IMR-90 (cell line): Measurements from ENCODE around the gene OXNAD1. TPM values are rescaled to one million over a fixed set of nuclear protein-coding genes. Genes with fewer than 3 reads are reported as not detected.

ENCODE experiments used
- ATAC-seq: fragments of 200-7000 bp; cut with Tn5 transposase; 2 replicates; pipeline ENCODE4 v1.9.1; 2020; ENCODE audit warnings: low read depth, mild to moderate bottlenecking, moderate library complexity
- BruUV-seq: library from RNA; stranded (reverse); fragments of 400-500 nt; replicated peaks from 2 replicates; lab custom pipeline; 2021; lab: Mats Ljungman, UMichigan
- CTCF ChIA-PET: fragments of 300-600 bp; formaldehyde crosslinking; extraction: SDS; loops from one replicate; lab custom pipeline; 2021; ENCODE audit warnings: antibody characterized with exemption; lab: Yijun Ruan, JAX
- POLR2A ChIA-PET: fragments of 300-600 bp; sonication (Branson Sonifier 250); formaldehyde crosslinking; loops from one replicate; lab custom pipeline; 2022; ENCODE audit warnings: antibody characterized with exemption; ENCODE audit not compliant: unreplicated experiment; lab: Charles Lee
- DNase-seq: peaks from one replicate; pipeline ENCODE4 v3.0.0; 2013
- H2AFZ ChIP-seq: replicated peaks from 2 replicates; pipeline ENCODE3; 2013; ENCODE audit warnings: low read length, mild to moderate bottlenecking; ENCODE audit not compliant: poor library complexity
- H2AK5ac ChIP-seq: 2 replicates; pipeline ENCODE4 v1.6.1; 2013; ENCODE audit warnings: low read depth, low read length, inconsistent platforms
- H2AK9ac ChIP-seq: replicated peaks from 2 replicates; pipeline ENCODE3; 2013; ENCODE audit warnings: mild to moderate bottlenecking, low read depth, low read length, moderate library complexity; ENCODE audit not compliant: poor library complexity
- H2BK120ac ChIP-seq: 2 replicates; pipeline ENCODE4 v1.6.1; 2013; ENCODE audit warnings: low read depth, low read length, inconsistent platforms
- H2BK15ac ChIP-seq: 3 replicates; pipeline ENCODE4 v1.6.1; 2013; ENCODE audit warnings: low read depth, low read length, inconsistent platforms
- H2BK20ac ChIP-seq: 2 replicates; pipeline ENCODE4 v1.6.1; 2013; ENCODE audit warnings: low read depth, mild to moderate bottlenecking, inconsistent platforms, low read length, moderate library complexity
- H2BK5ac ChIP-seq: 2 replicates; pipeline ENCODE4 v1.6.1; 2013; ENCODE audit warnings: mild to moderate bottlenecking, low read depth, low read length, inconsistent platforms; ENCODE audit not compliant: poor library complexity, severe bottlenecking
- H3K14ac ChIP-seq: replicated peaks from 2 replicates; pipeline ENCODE4 v1.6.1; 2013; ENCODE audit warnings: low read depth, low read length, inconsistent platforms
- H3K18ac ChIP-seq: 2 replicates; pipeline ENCODE4 v1.6.1; 2013; ENCODE audit warnings: low read depth, low read length, control low read depth
- H3K23ac ChIP-seq: 2 replicates; pipeline ENCODE4 v1.6.1; 2013; ENCODE audit warnings: low read depth, low read length, inconsistent platforms
- H3K27ac ChIP-seq: 2 replicates; pipeline ENCODE4 v1.5.1; 2013; ENCODE audit warnings: mild to moderate bottlenecking, control low read depth, low read length; ENCODE audit not compliant: insufficient read depth
- H3K27me3 ChIP-seq: 2 replicates; pipeline ENCODE4 v1.6.1; 2013; ENCODE audit warnings: low read length; ENCODE audit not compliant: control insufficient read depth, insufficient read depth
- H3K36me3 ChIP-seq: 2 replicates; pipeline ENCODE4 v1.6.1; 2013; ENCODE audit warnings: low read length, mixed read lengths; ENCODE audit not compliant: control insufficient read depth, insufficient read depth
- H3K4ac ChIP-seq: 2 replicates; pipeline ENCODE4 v1.6.1; 2013; ENCODE audit warnings: low read depth, low read length, inconsistent platforms
- H3K4me1 ChIP-seq: 2 replicates; pipeline ENCODE4 v1.6.1; 2013; ENCODE audit warnings: low read length, mixed read lengths; ENCODE audit not compliant: control insufficient read depth, insufficient read depth
- H3K4me2 ChIP-seq: 2 replicates; pipeline ENCODE4 v1.6.1; 2013; ENCODE audit warnings: low read depth, mild to moderate bottlenecking, control low read depth, low read length, moderate library complexity
- H3K4me3 ChIP-seq: 2 replicates; pipeline ENCODE4 v1.5.1; 2013; ENCODE audit warnings: low read depth, mild to moderate bottlenecking, control low read depth, low read length, moderate library complexity; ENCODE audit not compliant: insufficient read depth
- H3K56ac ChIP-seq: 2 replicates; pipeline ENCODE4 v1.6.1; 2013; ENCODE audit warnings: low read length, inconsistent platforms; ENCODE audit not compliant: insufficient read depth; ENCODE audit errors: extremely low read depth
- H3K79me1 ChIP-seq, 2 experiments: 2 replicates each; pipeline ENCODE4 v1.6.1; 2013; ENCODE audit warnings: low read length in 2 of 2, inconsistent platforms in 1 of 2, low read depth in 1 of 2
- H3K9ac ChIP-seq: 2 replicates; pipeline ENCODE4 v1.6.1; 2013; ENCODE audit warnings: low read depth, low read length, control low read depth
- H3K9me1 ChIP-seq: 2 replicates; pipeline ENCODE4 v1.6.1; 2013; ENCODE audit warnings: low read length, inconsistent platforms; ENCODE audit not compliant: insufficient read depth
- H3K9me3 ChIP-seq: 2 replicates; pipeline ENCODE4 v1.6.1; 2013; ENCODE audit warnings: low read length; ENCODE audit not compliant: control insufficient read depth, insufficient read depth
- H4K20me1 ChIP-seq: 2 replicates; pipeline ENCODE4 v1.6.1; 2013; ENCODE audit warnings: low read length, inconsistent platforms; ENCODE audit not compliant: insufficient read depth
- H4K5ac ChIP-seq: 2 replicates; pipeline ENCODE4 v1.6.1; 2013; ENCODE audit warnings: mild to moderate bottlenecking, low read depth, low read length, control low read depth
- H4K8ac ChIP-seq, 2 experiments: 2 replicates each; pipeline ENCODE4 v1.6.1; 2013; ENCODE audit warnings: low read depth in 2 of 2, low read length in 2 of 2, control low read depth in 1 of 2, inconsistent platforms in 1 of 2
- H4K91ac ChIP-seq: 2 replicates; pipeline ENCODE4 v1.6.1; 2013; ENCODE audit warnings: low read depth, low read length, inconsistent platforms; ENCODE audit not compliant: insufficient read depth
- BHLHE40 ChIP-seq: fragments of 150-350 bp; IDR thresholded peaks from 2 replicates; pipeline ENCODE4 v1.6.1; 2016; ENCODE audit warnings: mild to moderate bottlenecking, low read depth, low read length
- CEBPB ChIP-seq: IDR thresholded peaks from 2 replicates; pipeline ENCODE4 v1.6.1; 2012; ENCODE audit warnings: low read depth, low read length, improper control_type of control experiment
- CHD1 ChIP-seq: IDR thresholded peaks from 2 replicates; pipeline ENCODE4 v1.6.1; 2012; ENCODE audit warnings: low read depth, low read length, improper control_type of control experiment
- FOS ChIP-seq: fragments of 150-350 bp; IDR thresholded peaks from 2 replicates; pipeline ENCODE4 v1.6.1; 2016; ENCODE audit warnings: low read depth, low read length
- MAFK ChIP-seq: IDR thresholded peaks from 2 replicates; pipeline ENCODE4 v1.6.1; 2012; ENCODE audit warnings: low read depth, low read length, improper control_type of control experiment
- MAZ ChIP-seq: IDR thresholded peaks from 2 replicates; pipeline ENCODE4 v1.6.1; 2012; ENCODE audit warnings: low read depth, mild to moderate bottlenecking, low read length, improper control_type of control experiment, moderate library complexity, borderline replicate concordance
- MXI1 ChIP-seq: IDR thresholded peaks from 2 replicates; pipeline ENCODE4 v1.6.1; 2012; ENCODE audit warnings: low read depth, mild to moderate bottlenecking, low read length, moderate library complexity, borderline replicate concordance
- NFE2L2 ChIP-seq: fragments of 150-350 bp; IDR thresholded peaks from 2 replicates; pipeline ENCODE4 v1.6.1; 2016; ENCODE audit warnings: low read depth, mild to moderate bottlenecking, low read length
- POLR2A ChIP-seq: IDR thresholded peaks from 2 replicates; pipeline ENCODE4 v1.6.1; 2012; ENCODE audit warnings: mild to moderate bottlenecking, low read depth, low read length
- RAD21 ChIP-seq: IDR thresholded peaks from 2 replicates; pipeline ENCODE4 v1.6.1; 2012; ENCODE audit warnings: low read length, improper control_type of control experiment
- RCOR1 ChIP-seq: IDR thresholded peaks from 2 replicates; pipeline ENCODE4 v1.6.1; 2012; ENCODE audit warnings: mild to moderate bottlenecking, low read length, improper control_type of control experiment; ENCODE audit not compliant: insufficient replicate concordance
- RFX5 ChIP-seq: IDR thresholded peaks from 2 replicates; pipeline ENCODE4 v1.8.0; 2012; ENCODE audit warnings: low read depth, mild to moderate bottlenecking, low read length, moderate library complexity
- SMC3 ChIP-seq: fragments of 150-350 bp; IDR thresholded peaks from 2 replicates; pipeline ENCODE4 v1.6.1; 2016; ENCODE audit warnings: low read depth, mild to moderate bottlenecking, antibody characterized with exemption, low read length, moderate library complexity
- WGBS, 2 experiments: methylation state at CpG; one replicate each; pipeline versions ENCODE4 v1.1.5 to v1.1.7; 2013; ENCODE audit warnings: missing lambda C conversion rate in 2 of 2; ENCODE audit not compliant: insufficient read length in 1 of 2; ENCODE audit errors: extremely low coverage in 2 of 2; 5-methylcytosine and 5-hydroxymethylcytosine counted together
- dilution Hi-C: fragments of 300-500 bp; cut with HindIII; formaldehyde crosslinking; loops from one replicate; pipeline ENCODE4 v1.14.3; 2018; ENCODE audit warnings: low sequenced_read_pairs; ENCODE audit not compliant: unreplicated experiment
- in situ Hi-C: fragments of 300-500 bp; cut with MboI; formaldehyde crosslinking; loops from 3 replicates; pipeline ENCODE4 v1.14.3; 2019; ENCODE audit warnings: low sequenced_read_pairs, inconsistent platforms, mixed read lengths
- intact Hi-C: fragments of 100-400 bp; cut with micrococcal nuclease; formaldehyde crosslinking; loops from 2 replicates; pipeline ENCODE4 v1.10.0; 2022
- polyA plus RNA-seq, 3 experiments: library from polyadenylated mRNA; depleted of rRNA; stranded (reverse); fragments of >200 nt; gene quantifications; 2 replicates each; pipeline ENCODE4 v1.2.3, GENCODE V29; 2012; ENCODE audit warnings: low replicate concordance in 1 of 3
- total RNA-seq: library from RNA; depleted of rRNA; stranded (reverse); fragments of >200 nt; gene quantifications from 2 replicates; pipeline ENCODE4 v1.2.3, GENCODE V29; 2012
- TF ChIP-seq, protein P1 (sequence below): fragments of 150-350 bp; IDR thresholded peaks from 2 replicates; pipeline ENCODE4 v1.6.1; 2017; ENCODE audit warnings: mild to moderate bottlenecking, antibody characterized with exemption, low read length, low read depth
- TF ChIP-seq, protein P2 (sequence below): fragments of 150-350 bp; IDR thresholded peaks from 2 replicates; pipeline ENCODE4 v1.6.1; 2016; ENCODE audit warnings: low read depth, mild to moderate bottlenecking, low read length, moderate library complexity, borderline replicate concordance
- TF ChIP-seq, protein P3 (sequence below): conservative IDR thresholded peaks from 2 replicates; pipeline ENCODE4 v1.5.1; 2012; ENCODE audit warnings: mild to moderate bottlenecking, low read depth, low read length, improper control_type of control experiment

The OXNAD1 gene
- total and polyA plus RNA-seq, 2 of the 4 experiments (the other 2 are of a cell fraction): 6.2 to 11.3 TPM

DNA sequence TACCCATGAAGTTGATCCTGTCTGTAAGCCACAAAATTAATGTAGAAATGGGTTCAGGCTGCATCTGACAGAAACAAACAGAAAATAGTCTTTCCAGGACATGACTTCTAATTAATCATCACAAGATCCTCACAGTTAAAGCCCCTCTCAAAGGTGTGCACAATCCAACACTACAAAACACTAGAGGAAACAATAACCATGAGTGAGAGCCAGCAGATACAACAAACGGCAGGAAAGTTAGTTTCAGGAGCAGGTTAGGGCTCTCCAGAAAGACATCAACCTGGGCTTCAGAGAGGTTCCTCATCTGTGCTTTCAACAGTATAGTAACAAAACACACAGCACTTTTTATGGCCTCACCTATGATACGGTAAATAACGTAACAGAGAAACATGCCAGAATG lies 43.0 kb upstream of the OXNAD1 start:
- Histone ChIP-seq H3K36me3 (peaks cover 48% of the 10 kb centered on the region), H4K5ac (no peak overlapping the region), H3K27ac (no peak overlapping the region), H2AK9ac (no peak overlapping the region), H2AK5ac (no peak overlapping the region), H4K91ac (no peak overlapping the region), H3K4me2 (no peak overlapping the region), H2AFZ (no peak overlapping the region), H3K4ac (no peak overlapping the region), H3K9me1 (no peaks in the 10 kb centered on the region), H2BK20ac (no peak overlapping the region), H3K4me1 (no peaks in the 10 kb centered on the region), H3K9ac (no peak overlapping the region), H3K9me3 (no peaks in the 10 kb centered on the region), H2BK15ac (no peak overlapping the region), H2BK5ac (no peak overlapping the region), H3K4me3 (no peak overlapping the region), H4K20me1 (no peaks in the 10 kb centered on the region), H3K18ac (no peak overlapping the region), H2BK120ac (no peak overlapping the region), H3K79me1 (no peaks in the 10 kb centered on the region), H3K27me3 (no peaks in the 10 kb centered on the region), H4K8ac (no peak overlapping the region), H3K23ac (no peak overlapping the region), H3K56ac (no peak overlapping the region), H3K14ac (no peak overlapping the region)
- TF ChIP-seq MAFK (no peak), MXI1 (no peak), RCOR1 (no peak), RAD21 (no peak), CEBPB (no peak), RFX5 (no peak), CHD1 (no peak), MAZ (no peak), BHLHE40 (no peak), NFE2L2 (no peak), POLR2A (no peak), SMC3 (no peak), FOS (no peak)
- TF ChIP-seq, protein P1, sequence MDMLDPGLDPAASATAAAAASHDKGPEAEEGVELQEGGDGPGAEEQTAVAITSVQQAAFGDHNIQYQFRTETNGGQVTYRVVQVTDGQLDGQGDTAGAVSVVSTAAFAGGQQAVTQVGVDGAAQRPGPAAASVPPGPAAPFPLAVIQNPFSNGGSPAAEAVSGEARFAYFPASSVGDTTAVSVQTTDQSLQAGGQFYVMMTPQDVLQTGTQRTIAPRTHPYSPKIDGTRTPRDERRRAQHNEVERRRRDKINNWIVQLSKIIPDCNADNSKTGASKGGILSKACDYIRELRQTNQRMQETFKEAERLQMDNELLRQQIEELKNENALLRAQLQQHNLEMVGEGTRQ: no peak
- TF ChIP-seq, protein P2, sequence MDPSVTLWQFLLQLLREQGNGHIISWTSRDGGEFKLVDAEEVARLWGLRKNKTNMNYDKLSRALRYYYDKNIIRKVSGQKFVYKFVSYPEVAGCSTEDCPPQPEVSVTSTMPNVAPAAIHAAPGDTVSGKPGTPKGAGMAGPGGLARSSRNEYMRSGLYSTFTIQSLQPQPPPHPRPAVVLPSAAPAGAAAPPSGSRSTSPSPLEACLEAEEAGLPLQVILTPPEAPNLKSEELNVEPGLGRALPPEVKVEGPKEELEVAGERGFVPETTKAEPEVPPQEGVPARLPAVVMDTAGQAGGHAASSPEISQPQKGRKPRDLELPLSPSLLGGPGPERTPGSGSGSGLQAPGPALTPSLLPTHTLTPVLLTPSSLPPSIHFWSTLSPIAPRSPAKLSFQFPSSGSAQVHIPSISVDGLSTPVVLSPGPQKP: no peak
- TF ChIP-seq, protein P3, sequence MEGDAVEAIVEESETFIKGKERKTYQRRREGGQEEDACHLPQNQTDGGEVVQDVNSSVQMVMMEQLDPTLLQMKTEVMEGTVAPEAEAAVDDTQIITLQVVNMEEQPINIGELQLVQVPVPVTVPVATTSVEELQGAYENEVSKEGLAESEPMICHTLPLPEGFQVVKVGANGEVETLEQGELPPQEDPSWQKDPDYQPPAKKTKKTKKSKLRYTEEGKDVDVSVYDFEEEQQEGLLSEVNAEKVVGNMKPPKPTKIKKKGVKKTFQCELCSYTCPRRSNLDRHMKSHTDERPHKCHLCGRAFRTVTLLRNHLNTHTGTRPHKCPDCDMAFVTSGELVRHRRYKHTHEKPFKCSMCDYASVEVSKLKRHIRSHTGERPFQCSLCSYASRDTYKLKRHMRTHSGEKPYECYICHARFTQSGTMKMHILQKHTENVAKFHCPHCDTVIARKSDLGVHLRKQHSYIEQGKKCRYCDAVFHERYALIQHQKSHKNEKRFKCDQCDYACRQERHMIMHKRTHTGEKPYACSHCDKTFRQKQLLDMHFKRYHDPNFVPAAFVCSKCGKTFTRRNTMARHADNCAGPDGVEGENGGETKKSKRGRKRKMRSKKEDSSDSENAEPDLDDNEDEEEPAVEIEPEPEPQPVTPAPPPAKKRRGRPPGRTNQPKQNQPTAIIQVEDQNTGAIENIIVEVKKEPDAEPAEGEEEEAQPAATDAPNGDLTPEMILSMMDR: no peak
- DNase-seq (no peak), ATAC-seq (no peak)
- no CpG with 5 or more reads among the region's 3 CpGs for WGBS, 2 experiments
- ChIA-PET POLR2A (no interaction called here), CTCF (no interaction called here)
- BruUV-seq: no TSS peak
- in situ Hi-C loops: no loop called here
- intact Hi-C loops: no loop called here
- dilution Hi-C loops: no loop called here
